Measurements from ENCODE around the gene ADARB2. TPM values are rescaled to one million over a fixed set of nuclear protein-coding genes. Genes with fewer than 3 reads are reported as not detected.
"Not testable (repeated sequence)": the region's sequence is repeated elsewhere in the genome, so short reads cannot be mapped to it uniquely, and the experiment has no call there.

Gene ADARB2
- total RNA-seq, 1 donor from 2014 or later, result 1.3 TPM

GRCh38 chr10:1549591-1550290 lies 187.6 kb downstream of the ADARB2 start:
- DNase-seq (ENCODE audit: low spot score), result no peak

DNA sequence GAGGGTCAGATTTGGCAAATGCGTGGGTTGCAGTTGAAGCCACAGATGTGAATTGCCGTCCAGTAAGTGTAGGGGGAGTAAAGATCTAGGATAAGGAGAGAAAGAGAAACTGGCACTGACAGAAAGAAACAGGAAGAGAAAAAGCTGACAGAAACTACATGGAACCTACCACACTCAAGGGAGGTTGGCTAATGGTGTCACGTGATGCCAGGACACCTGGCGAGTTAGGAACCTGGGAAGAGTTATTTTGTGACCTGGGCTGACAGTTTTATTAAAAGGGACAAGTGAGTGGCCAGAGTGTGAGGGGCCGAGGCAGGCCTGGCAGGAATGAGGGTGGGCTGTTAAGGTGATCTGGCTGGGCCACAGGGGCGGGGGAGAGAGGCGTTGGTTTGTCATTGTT lies 188.7 kb downstream of the ADARB2 start:
- no peak for DNase-seq (ENCODE audit: low spot score)

GRCh38 chr10:1548146-1548545 lies 189.2 kb downstream of the ADARB2 start:
- no peak for DNase-seq (ENCODE audit: low spot score)

DNA sequence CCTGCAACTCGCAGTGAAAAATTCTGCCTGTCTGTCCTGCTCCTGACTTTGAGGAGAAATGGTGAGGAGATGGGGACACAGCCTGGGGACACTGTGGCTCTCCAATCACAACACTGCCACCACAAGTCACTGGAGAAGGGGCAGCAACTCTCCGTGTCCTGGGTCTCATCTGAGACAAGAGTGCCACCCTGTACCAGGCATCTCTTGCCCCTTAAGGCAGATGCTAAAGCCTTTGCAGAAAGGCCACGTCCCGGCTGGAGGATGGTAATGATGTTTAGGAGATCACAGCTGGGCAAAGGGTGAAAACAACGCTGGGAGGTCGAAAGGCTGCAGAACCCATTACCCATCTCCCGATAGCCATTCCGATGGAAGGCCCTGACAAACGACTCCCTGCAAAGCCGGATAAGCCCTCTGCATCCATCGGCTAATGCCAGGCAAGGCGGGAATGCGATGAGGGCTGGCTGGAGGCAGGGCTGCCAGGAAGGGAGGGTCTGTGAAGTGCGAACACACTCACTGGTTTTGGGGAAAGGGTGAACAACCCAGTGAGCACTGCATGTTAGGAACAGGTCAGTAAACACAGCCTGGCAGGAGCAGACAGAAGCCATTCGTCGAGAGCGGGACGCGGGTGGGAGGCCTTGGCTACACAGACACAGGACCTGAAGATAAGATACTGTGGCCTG lies 190.8 kb downstream of the ADARB2 start:
- no peak for DNase-seq (ENCODE audit: low spot score)

GRCh38 chr10:1545524-1545923 lies 191.8 kb downstream of the ADARB2 start:
- DNase-seq (ENCODE audit: low spot score), result no peak

DNA sequence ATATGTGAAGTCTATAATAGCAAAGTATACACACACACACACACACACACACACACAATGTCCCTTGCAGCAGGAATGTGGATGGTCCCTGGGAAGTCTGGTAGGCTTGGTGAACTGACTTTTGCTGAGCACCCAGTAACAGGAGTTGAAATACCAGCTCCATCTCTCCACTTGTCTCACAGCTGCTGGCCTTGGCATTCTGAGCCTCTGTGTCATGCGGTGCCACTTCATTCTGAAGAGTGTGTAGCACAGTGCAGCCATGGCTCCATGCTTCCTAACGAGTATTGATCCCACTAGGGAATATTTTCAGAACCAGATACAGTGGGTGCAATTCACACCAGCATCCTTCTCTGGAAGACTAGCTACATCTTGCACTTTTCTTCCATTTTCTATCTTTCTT lies 192.4 kb downstream of the ADARB2 start:
- no peak for DNase-seq (ENCODE audit: low spot score)

DNA sequence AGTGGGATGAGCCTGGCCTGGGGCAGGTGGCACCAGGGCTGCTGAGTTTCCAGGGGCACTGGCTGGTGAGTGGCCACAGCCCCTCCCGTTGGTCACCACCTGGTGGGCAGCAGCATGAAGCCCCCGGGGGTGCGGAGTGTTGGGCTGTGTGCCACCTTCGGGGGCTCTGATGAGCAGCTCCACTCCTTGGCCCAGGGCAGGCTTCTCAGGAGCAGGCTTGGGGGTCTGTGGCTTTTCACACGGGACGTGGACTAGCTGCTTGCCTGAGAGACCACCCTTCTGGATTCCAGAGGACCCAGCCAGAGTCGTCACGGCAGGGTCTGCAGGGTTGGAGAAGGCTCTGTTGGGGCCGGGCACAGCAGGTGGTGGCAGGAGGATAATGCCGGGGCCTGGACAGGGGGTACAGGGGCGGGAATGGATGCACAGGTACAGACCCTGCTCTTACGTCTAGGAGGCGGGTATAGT lies 193.1 kb downstream of the ADARB2 start:
- DNase-seq (ENCODE audit: low spot score), result no peak

- no peak for DNase-seq (ENCODE audit: low spot score)
Observed at GRCh38 chr10:1543596-1543995, 193.7 kb downstream of the ADARB2 start.

DNA sequence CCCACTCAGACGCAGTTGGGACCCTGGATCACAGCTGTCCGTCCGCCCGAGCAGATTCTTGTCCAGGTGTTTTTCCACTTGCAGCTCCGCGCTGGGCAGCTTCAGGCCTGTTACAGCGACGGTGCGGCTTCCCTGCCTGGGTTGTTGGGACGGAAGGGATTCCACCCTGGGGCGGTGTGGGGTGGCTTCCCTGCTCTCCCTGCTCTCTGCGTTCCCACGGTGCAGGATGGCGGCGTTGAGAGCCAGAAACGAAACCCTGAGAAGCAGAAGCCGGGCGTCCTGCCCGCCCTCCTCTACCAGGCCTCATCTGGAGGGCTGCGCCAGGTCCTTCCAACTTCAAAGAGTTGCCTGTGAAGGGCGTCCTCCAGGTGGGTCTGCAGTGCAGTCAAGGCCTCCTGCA lies 194.4 kb downstream of the ADARB2 start:
- no peak for DNase-seq (ENCODE audit: low spot score)

DNA sequence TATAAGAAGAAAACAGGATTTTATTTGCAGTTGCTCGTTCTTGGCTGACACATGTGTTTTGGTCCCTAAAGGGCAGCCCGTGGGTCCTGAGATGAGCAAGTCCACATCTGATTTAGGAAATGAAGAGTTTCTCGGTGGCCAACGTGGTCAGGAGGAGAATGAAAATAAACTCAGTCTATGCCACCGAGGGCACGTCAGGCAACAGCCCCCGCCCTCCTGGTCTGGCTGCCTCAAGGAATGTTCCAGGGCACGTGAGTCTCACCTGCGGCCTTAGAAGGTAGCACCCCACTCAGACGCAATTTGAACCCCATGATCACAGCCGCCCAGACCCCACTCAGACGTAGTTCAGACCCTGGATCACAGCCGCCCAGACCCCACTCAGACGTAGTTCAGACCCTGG lies 197.2 kb downstream of the ADARB2 start:
- DNase-seq (ENCODE audit: low spot score), result no peak

- no peak for DNase-seq (ENCODE audit: low spot score)
Observed at GRCh38 chr10:1539216-1539615, 198.1 kb downstream of the ADARB2 start.

DNA sequence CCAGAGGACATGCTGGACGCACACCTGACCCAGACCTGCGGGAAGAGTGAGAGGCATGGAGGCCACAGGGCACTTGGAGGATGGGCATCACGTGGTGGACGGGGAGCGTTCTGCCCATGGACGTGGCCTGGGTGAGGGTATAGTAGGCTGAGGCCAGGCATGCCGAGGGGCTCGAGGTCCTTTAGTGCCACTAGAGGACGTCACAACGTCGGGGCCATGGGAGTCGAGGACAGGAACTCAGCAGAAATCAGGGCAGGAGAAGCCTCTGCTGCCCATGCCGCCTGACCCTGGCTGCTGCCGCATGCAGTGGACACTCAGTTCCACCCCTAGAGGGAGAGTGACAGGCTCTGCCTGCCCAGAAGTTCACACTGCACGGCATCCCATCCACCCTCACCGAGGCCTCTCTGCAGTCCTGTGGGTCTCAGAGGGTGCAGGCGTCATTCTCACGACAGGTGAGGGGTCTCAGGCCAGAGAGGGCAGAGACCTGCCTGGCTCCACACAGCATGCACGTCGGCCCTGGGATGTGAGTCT lies 198.7 kb downstream of the ADARB2 start:
- DNase-seq (ENCODE audit: low spot score), result no peak

DNA sequence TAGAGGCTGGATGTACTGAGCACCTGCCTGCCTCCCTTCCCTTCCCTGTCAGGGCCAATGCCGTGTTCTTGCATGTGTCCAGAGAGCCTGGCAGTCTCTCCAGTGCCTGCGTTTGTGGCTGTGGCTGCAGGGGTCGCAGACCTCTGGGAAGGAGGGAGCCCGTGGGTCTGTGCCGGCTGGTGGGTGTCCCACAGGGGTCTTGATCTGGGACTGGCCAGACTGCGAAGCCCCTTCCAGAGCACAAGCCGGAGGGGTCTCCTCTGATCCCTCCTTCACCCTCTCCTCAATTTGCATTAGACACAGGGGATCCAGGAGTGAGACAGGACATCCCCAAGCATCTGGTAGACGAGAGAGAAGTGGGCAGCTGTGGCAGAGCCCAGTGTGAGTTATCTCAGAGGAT lies 199.2 kb downstream of the ADARB2 start:
- DNase-seq (ENCODE audit: low spot score), result no peak

DNA sequence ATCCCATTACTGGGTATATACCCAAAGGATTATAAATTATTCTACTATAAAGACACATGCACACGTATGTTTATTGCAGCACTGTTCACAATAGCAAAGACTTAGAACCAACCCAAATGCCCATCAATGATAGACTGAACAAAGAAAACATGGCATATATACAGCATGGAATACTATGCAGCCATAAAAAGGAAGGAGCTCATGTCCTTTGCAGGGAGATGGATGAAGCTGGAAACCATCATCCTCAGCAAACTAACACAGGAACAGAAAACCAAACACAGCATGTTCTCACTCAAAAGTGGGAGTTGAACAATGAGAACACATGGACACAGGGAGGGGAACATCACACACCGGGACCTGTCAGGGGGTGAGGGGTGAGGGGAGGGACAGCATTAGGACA lies 199.9 kb downstream of the ADARB2 start:
- DNase-seq (ENCODE audit: low spot score), result not testable (repeated sequence)

- DNase-seq (ENCODE audit: low spot score), result no peak
Observed at GRCh38 chr10:1536341-1536740, 201.0 kb downstream of the ADARB2 start.

GRCh38 chr10:1535301-1535965 lies 201.9 kb downstream of the ADARB2 start:
- DNase-seq (ENCODE audit: low spot score), result no peak

- no peak for DNase-seq (ENCODE audit: low spot score)
Observed at GRCh38 chr10:1534820-1535219, 202.5 kb downstream of the ADARB2 start.

DNA sequence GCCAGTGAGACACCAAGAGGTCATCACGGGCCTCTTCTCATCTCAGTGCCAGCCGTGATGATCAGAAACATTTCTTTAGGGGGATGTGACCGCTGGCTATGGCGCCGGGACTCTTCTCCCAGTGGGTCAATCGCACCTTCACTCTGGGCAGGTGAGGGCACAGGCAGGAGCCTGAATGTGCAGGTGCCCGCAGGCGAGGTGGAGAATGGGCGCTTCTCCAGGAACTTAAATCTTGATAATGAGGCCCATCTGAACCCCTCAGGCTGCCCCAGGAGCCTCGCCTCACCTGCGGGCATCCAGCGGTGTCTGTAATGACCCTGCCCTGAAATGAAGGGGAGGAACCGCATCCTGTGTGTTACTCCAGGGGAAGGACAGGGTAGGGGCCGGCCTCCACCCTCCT lies 204.7 kb downstream of the ADARB2 start:
- no peak for DNase-seq (ENCODE audit: low spot score)

DNA sequence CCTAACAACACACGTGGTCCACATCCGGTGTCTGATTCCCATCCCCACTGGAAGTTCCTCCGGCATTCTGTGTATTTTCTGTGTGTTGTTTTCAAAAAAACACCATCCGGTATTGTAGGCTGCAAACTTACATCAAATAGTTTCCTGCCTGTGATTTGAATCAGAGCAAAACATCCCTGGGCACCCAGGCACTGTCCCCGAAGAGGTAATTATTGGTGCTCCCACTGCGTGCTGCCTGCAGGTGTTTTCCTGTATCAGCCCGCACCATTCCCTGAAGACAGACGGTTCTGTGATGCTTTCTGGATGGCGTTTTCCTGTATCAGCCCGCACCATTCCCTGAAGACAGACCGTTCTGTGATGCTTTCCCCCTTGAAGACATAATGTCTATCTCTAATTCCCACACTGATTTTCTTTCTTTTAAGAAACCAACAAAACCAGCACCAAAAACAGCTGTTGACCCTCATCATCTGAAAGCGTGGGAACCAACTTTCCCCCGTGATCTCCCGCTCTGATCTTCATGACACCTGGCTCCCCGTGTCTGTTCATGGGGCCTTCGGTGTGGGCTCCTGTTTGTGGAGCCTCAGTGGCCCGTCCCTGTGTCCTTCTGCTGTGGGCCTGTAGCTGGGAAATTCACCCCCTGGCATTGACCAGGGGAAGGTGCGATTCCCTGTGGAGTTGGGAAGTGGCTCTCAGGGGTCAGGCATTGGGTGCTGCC lies 205.3 kb downstream of the ADARB2 start:
- DNase-seq (ENCODE audit: low spot score), result no peak

DNA sequence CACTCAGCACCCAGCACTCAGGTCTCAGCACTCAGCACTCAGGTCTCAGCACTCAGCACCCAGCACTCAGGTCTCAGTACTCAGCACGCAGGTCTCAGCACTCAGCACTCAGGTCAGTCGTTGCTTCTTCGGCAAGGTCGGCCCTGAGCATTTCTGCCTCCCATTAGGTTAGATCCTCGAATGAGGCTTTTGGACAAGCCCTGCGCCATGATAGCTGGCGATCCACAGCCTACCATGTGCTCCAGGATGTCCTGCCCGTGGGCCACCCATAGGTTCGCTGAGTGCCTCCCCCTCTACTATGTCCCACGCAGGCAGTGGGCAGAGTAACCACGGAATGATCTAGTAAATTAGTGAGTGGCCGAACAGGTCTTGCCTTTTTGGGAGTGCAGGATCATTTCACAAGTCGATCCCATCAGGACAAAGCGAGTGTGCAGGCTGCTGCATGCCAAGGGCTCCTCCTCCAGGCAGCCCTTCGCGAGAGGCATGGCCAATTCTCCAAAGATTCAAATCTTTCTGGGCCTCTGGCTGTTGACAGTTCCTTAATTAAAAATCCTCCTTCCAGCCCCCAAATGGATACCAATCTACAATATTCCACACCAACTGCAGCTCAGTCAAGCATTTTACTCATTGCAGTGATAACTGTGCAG lies 206.3 kb downstream of the ADARB2 start:
- DNase-seq (ENCODE audit: low spot score), result no peak

DNA sequence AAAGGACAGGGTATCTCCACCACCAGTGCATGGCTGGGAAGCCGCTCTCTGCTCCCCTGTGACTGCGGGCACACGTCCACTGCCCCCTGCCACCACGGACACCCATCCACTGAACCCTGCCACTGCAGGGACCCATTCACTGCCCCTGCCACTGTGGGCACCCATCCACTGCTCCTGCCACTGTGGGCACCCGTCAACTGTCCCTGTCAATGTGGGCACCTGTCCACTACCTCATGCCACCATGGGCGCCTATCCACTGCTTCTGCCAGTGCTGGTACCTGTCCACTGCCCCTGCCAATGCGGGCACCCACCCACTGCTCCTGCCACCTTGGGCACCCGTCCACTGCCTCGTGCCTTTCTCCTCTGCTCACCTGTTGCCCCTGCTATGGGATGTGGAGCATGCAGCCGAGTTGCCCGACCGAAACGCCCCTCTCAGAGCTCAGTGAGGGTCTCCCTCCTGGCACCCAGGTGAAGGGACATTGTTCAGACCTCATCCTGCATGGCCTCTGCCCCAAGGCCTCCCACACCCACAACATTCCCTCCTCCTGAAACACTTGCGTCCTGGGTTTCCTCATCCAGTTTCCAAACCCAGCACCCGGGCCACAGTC lies 207.4 kb downstream of the ADARB2 start:
- no peak for DNase-seq (ENCODE audit: low spot score)

All from mucosa of gallbladder (tissue), 1 donor.